GM12865 (cell line): Measurements from ENCODE around the gene CLASRP.

Experiments
- DNase-seq: peaks from one replicate; pipeline ENCODE4 v3.0.0; 2010; ENCODE audit warnings: low read depth
- H3K4me3 ChIP-seq: 2 replicates; pipeline ENCODE4 v1.5.1; 2011; ENCODE audit warnings: mild to moderate bottlenecking, low read depth, low read length, control low read depth
- CTCF ChIP-seq: IDR thresholded peaks from 2 replicates; pipeline ENCODE4 v1.5.1; 2011; ENCODE audit warnings: low read length, control low read depth, low read depth, inconsistent platforms; ENCODE audit not compliant: insufficient read depth; ENCODE audit errors: missing control alignments

CLASRP gene

GRCh38 chr19:45087531-45087930, 48.7 kb downstream of the CLASRP start:
- no peak for DNase-seq
- no peak for TF ChIP-seq CTCF
- no peak overlapping the region for H3K4me3 ChIP-seq

GRCh38 chr19:45090034-45090433, 51.2 kb downstream of the CLASRP start:
- TF ChIP-seq CTCF: no peak
- H3K4me3 ChIP-seq: no peak overlapping the region
- no peak for DNase-seq

GRCh38 chr19:45090606-45091005, 51.8 kb downstream of the CLASRP start:
- no peak overlapping the region for H3K4me3 ChIP-seq
- TF ChIP-seq CTCF: no peak
- no peak for DNase-seq

- no peak for TF ChIP-seq CTCF
- DNase-seq: peak; percentile 100
- peak overlapping the region; percentile 68 for H3K4me3 ChIP-seq
Observed at GRCh38 chr19:45091031-45091923, 52.4 kb downstream of the CLASRP start.

- H3K4me3 ChIP-seq: peak within 1 kb of the TSS; percentile 68
- peak; percentile 33 for TF ChIP-seq CTCF
- peak; percentile 99 for DNase-seq
Observed at GRCh38 chr19:45092747-45093678, 54.2 kb downstream of the CLASRP start, which contains the start of gene PPP1R37. Gene PPP1R37 (plus strand): TSS chr19:45093179. CDS start chr19:45093326, 147 bp downstream.

- no peak for TF ChIP-seq CTCF
- H3K4me3 ChIP-seq: peak overlapping the region; percentile 68
- no peak for DNase-seq
Observed at GRCh38 chr19:45094137-45094536, 55.3 kb downstream of the CLASRP start.
